Panc1 (cell line): Measurements from ENCODE around the gene STARD7.

Experiments used
- CTCF ChIP-seq: fragments of 450-650 bp; IDR thresholded peaks from 2 replicates; pipeline ENCODE4 v1.5.1; 2017; ENCODE audit warnings: mild to moderate bottlenecking
- POLR2AphosphoS5 ChIP-seq: IDR thresholded peaks from 2 replicates; pipeline ENCODE4 v1.6.1; 2012; ENCODE audit warnings: mild to moderate bottlenecking, low read depth, low read length, moderate library complexity
- REST ChIP-seq, 2 experiments: IDR thresholded peaks; 2 replicates each; pipeline ENCODE4 v1.6.1; 2011 to 2012; ENCODE audit warnings: low read depth in 2 of 2, control low read depth in 1 of 2, low read length in 1 of 2, mild to moderate bottlenecking in 1 of 2, moderate library complexity in 1 of 2; ENCODE audit not compliant: insufficient read depth in 1 of 2

- TF ChIP-seq CTCF (no peak), REST (IDR thresholded peaks at IDR 0.05; ENCODE audit: insufficient read depth in 1 of 2, low read depth in 2 of 2, low read length in 1 of 2) (no peak), POLR2AphosphoS5 (no peak)
Measured at GRCh38 chr2:96240341-96241038, 31.9 kb upstream of the STARD7 start.
